Measurements from ENCODE around the gene ELMO1.
A peak's percentile ranks its signal among the peaks of the same experiment; 100 is the strongest.

ELMO1 gene

DNA sequence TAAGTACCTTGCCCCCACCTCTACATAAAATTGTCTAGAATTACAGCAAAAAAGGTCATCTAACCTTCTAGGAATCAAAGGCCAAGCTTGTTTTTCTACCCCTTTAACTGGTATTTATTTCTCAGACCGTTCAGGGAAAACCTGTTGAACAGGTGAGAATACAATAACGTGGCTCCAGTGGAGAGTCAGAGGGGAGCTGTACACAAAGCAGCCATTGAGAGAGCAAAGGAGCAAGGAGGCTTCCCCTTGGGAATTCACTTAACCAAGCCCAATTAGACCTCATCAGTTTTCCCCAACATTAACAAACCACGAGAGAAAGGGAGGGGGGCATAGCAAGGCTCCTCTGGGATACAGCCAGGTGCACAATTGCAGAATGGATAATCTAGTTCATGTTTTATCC is 101.9 kb downstream of the ELMO1 start:
- DNase-seq (ENCODE audit: low read depth in 2 of 2), result no peak

DNA sequence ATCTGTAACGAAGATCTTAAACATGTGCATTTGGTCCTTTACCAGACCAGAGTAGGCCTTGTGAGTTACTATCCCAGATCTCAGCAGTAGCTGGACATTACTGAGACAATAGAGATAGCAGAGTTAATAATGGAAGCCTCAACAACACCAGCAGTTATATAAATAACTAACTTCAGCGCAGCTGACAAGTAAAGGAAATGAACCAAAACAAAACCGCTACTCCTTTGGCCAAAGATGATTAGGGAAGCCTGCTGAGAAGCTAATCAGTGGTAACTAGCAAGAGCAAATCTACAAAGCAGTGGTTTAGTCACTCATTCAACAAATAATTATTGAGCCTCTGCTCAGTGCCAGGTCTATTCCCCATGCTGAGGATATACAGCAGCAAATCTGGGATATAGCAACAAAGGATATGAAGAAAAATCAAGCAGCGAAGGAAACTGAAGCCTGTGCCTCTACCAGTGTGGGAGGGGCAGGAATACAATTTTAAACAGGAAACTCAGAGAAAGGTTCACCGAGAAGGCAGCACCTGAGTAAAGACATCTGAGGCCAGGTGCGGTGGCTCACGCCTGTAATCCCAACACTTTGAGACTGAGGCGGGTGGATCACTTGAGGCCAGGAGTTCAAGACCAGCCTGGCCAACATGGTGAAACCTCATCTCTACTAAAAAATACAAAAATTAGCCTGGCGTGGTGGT is 103.6 kb downstream of the ELMO1 start:
- no peak for DNase-seq (ENCODE audit: low read depth in 2 of 2)

DNA sequence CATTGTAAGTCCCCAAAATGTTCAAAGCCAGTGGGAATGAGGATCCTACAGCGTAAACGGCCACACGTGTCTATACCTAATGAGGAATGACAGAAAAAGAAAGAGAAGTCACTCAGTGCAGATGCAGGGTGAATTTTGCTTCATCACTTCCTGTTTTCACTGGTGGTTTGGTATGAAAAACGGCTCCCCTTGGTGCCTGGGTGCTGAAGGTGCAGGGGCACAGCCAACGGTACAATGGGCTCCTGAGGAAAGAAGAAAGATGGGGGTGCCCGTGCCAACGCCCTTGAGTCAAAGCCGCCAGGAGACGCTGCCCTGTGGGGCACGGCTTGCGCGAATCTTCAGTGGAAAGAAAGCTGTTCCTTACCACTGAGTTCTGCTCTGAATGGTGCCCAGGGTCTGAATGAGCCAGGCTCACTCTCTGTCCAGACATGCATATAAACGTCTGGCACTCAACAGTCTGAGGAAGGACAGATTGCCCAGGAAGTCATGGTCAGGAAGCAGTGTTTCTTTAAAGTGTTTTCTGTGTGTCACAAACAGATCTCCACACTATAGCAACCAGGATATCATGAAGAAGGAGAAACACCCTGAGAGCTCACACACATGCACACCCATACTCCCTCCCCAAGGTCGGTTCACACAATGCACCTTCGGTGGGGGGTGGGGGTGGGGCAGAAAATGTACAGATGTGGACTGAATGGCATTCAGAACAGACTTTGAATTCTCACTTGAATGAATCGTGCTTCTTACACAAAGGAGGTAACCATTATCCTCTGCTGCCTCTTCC is 105.8 kb downstream of the ELMO1 start:
- DNase-seq (ENCODE audit: low read depth in 2 of 2), result peak; percentile 37 to 56

DNA sequence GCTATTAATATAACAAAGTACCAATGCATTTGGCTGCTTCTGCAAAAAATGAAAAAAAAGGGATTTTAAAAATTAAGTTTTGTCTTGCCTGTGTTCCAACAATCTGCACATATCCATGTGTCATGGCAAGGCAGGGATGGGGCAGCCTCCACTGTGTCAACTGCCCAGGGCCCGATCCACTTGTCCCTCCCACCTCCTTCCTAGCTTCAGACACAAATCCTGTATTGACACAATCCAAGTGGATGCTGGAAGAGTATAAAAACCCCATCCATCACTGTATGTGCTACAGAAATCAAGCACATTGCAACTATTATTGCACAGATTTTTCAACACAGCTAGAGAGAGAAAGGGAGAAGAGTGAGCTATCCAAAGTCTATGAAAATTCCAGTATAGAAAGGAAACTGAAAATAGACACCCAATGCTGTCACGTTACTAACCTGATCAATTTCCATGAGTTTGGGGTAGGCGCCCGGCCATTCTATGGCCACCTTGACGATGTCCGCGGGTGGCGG is 106.4 kb downstream of the ELMO1 start:
- DNase-seq (ENCODE audit: low read depth in 2 of 2), result no peak

DNA sequence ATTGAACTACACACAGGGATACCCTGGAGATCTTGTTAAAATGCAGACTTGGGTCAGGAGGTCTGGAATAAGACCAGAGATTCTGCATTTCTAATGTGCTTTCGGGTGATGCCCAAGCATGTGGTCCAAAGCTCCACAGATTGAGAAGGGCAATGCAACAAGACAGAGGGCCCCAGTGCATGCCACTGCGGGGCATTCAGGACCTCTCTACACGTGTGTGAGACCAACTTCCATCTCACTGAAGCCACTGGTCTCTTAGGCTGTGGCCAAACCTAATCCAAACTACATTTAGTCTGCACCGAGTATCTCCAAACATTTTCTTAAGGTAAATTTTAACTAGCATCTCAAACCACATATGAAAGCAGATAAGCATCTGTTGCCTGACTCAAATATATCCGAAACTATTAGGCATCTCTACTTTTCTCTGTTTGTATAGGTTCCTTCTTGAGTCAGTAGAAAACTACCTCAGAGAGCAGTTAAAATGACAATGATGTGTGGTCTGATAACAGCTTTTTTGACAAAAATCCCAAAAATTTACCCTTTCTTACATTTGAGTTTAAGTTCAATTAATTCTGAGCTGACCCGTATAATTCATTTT is 107.5 kb downstream of the ELMO1 start:
- DNase-seq (ENCODE audit: low read depth in 2 of 2), result no peak

DNA sequence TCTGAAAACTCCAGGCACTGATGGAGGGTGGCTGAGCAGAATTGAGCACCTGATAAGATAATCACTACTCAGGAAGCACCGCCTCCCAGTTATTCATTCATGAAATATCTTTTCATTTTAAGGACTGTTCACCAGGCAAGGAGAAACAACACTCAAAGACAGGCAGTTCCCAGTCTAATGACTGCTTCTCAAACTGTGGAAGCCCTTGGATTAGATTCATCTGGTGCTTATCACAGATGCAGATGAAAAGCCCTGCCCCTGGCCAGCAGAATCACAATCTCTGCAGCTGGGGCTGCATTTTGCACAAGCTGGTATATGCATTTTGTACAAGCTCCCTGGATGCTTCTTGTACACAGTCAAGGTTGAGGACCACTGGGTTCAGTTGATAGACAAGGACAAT is 109.7 kb downstream of the ELMO1 start:
- no peak for DNase-seq (ENCODE audit: low read depth in 2 of 2)

DNA sequence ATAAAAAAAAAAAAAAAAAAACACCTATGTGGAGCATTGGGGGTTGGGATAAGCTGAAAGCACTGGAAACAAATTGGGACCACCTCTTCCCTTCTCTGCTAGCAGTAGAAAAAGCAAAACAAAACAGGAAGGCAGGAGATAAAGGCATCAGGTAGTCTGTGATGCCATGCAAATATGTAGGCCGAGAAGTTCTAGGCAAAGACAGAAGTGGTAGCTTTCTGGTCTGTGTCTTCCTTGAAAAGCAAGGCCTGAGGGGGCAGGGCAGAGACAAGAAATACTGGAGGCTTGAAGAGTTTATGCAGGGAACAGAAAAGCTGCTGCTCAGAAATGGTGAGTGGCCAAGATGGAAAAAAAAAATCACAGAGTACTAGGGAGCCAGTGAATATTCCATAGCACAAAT is 111.1 kb downstream of the ELMO1 start:
- DNase-seq (ENCODE audit: low read depth in 2 of 2), result no peak

DNA sequence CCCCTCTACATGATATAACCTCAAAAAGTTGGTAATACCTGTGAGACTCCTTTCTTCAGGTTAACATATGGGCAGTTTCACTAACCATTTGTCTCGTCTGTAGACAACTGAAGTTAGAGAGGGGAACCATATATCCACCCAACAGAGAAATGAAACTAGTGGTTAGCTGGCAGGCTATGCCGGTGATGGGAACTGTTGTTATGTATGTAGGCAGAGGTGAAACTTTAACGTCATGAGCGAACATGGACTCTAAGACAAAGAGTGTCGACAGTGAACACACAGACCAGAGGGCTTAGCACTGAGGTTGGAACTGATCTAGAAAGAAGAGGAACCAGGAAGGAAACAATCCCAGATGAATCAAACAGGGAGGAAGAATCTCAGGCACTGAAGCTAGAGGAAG is 112.4 kb downstream of the ELMO1 start:
- peak in 1 of 2 donors; percentile 29 for DNase-seq (ENCODE audit: low read depth in 2 of 2)

DNA sequence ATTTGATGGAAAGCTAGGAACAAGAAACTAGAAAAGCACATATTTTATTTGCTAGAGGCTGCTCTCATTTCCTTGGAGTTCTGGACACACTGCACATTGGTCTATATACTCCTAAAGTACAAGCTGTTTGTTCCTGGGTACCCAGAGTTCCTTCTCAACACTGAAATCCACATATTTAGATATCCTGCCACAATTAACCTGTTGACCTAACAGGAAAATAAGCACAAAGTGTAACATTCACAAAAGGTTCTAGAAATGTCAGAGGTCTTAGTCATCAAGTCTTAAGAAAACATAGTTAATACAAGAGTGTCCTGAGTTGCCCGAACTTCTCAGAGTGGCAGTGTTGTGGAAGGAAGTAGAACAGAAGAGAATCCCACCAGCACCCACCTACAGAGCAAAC is 115.6 kb downstream of the ELMO1 start:
- DNase-seq (ENCODE audit: low read depth in 2 of 2), result no peak

DNA sequence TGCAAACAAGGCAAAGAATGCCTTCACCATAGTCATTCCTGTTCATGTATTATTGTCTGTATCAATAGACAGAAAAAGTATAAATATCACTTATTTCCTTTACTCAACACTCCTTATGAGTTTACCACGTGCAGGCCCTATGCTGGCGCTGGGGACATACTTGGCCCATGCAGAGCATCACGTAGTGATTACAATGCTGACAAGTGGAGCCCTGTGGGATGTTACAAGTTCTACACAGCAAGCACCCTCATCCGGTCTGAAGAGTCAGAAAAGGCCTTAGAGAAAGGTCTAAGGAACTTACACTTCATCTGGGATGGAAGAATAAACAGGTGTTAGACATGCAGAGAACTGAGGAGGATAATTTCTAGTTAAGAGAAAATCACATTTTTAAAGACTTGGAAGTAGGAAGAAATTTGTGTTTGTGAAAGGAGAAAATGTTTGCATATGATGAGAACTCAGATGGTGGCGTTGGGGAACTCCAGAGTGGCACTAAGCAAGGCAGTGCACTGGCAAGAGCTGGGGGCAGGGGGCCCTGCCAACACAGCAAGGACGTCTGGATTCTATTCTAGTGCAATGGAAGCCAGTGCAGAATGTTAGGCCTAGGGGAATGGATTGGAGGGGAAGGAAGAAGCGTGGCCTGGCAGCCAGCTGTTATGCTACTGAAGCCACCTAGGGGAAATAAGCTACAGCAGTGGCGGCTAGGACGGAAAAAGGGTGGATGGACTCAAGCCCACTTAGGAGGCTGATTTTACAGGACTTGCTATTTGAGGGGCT is 116.2 kb downstream of the ELMO1 start:
- no peak for DNase-seq (ENCODE audit: low read depth in 2 of 2)

DNA sequence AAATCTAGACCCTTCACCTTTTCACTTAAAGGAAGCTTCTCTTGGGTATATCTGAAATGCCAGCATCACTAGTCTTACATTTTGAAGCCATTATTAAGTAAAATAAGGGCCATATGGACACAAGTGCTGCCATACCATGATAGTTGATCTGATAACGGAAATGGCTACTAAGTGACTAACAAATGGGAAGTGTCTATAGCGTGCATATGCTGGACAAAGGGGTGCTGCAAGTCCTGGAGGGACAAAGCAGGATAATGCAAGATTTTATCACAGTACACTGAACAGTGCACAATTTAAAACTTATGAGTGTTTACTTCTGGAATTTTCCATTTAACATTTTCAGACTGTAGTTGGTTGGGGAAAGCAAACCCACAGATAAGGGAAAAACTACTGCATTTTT is 117.9 kb downstream of the ELMO1 start:
- DNase-seq (ENCODE audit: low read depth in 2 of 2), result no peak

DNA sequence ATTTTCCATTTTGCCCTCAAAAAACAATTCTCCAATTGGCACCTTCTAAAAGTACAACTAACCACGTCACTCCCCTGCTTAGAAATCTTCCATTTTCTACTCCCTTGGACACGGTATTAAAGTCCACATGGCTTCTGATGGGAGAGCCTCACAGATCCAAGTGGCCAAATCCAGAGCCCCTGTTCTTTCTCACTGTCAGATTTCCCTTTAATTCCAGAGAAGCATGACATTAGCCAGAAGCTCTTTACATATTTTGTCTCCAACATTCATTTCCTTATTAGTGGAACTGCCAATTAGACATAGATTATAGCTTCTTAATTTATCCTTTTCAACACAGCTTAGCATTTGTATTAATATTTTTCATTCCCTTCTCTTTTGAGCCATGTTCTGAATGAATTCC is 118.7 kb downstream of the ELMO1 start:
- DNase-seq (ENCODE audit: low read depth in 2 of 2), result no peak

DNA sequence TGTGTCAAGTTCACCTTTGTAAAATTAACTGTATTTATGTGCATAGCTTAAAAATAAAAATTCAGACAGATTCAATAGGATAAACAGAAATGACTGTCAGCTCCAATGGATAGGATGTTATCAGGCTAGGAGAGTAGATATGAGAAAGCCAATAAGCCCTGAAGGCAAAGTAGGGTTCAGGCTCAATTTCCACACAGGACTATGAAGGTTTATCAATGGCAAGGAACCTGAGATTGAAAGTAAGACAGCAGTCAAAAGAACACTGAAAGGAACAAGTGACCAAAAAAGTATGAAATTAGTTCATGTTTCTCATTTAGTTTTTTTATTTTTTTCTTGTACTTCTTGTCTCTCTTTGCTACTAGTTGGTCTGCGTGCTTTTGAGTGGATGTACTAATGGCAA is 121.4 kb downstream of the ELMO1 start:
- no peak for DNase-seq (ENCODE audit: low read depth in 2 of 2)

DNA sequence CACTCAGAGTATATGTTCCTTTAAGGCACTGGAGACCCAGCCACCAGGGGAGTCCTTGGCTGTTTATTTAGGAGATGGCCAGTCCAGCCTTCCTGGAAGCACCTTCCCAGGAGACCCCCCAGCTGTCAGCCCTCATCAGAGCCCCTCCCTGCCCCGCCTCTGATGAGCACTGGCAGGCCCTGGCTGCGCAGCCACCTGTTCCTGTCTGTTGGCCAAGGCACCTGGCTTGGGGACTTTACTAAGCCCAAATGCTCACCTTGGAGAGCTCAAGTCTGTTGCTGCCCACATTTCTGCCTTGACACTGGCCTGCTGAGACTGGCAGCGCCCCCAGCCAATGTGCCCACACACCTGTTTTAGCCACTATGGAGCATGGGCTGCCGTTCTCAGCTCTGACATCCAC is 124.7 kb downstream of the ELMO1 start:
- no peak for DNase-seq (ENCODE audit: low read depth in 2 of 2)

DNA sequence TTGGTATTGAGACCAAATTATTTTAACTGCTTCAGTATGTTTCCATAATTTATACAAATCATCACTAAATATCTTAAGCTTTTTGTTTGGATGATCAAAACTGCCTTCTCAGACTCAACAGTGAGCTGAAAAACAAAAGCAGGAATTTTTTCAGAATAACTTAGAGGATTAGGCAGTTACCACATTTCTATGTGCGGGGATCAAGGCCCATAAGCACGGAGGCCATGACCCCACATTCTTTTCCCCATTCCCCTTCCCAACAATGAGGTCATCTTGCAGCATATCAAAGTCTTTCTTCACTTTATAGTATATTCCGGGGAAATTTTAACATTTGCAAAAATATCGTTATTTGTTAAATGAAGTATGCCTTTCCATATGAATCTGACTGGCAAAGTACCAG is 125.8 kb downstream of the ELMO1 start:
- DNase-seq (ENCODE audit: low read depth in 2 of 2), result no peak

DNA sequence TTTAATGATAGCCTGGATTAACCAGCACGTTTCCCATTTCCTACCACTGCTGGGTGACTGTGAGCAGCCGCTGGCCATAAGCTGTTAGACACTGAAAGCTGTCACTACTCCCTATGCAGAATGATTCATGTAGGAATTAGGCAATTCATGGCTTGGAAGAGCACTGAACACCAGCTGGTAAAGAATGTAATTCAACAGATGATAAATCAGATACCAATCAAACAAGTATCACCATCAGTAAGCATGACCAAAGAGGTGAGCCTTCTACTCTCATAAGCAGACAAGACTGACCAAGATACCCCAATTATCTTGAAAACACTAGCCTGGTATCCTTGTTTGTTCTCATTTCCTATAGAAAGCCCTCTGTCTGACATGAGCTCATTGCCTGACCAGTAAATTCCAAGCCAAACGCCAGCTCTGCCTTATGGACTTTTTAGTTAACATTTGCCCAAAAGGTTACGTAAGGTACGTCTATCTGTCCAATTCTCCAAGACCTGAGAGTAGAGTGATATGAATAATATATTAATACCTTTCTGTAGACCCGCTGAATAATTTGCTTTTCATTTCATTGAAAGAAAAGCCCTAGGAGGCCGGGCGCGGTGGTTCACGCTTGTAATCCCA is 127.7 kb downstream of the ELMO1 start:
- DNase-seq (ENCODE audit: low read depth in 2 of 2), result no peak

DNA sequence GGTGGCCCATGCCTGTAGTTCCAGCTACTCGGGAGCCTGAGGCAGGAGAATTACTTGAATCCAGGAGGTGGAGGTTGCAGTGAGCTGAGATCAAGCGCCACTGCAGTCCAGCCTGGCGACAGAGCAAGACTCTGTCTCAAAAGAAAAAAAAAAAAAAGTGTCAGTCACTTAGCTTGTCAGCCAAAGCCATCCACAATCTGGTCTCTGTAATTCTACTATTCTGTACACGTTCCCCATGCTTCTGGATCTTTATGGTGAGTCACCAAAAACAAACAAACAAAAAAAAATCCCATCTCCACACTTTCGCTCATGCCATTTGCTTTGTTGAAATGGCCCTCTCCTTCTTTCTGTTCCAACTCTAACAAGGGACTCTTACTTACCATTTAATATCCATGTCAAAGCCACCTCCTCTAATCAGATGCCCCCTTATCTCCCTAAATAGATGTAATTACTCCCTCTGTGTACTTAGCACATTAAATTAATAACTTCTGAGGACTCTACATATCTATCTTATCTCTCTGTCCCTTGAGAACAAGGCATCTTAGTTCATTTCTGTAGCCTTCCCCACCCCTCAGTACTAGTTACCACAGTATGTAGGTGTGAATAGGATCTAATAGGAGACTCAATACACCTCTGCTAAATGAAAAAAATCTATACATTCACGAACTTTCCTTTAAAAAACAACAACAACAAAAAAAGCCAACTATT is 128.4 kb downstream of the ELMO1 start:
- no peak for DNase-seq (ENCODE audit: low read depth in 2 of 2)

DNA sequence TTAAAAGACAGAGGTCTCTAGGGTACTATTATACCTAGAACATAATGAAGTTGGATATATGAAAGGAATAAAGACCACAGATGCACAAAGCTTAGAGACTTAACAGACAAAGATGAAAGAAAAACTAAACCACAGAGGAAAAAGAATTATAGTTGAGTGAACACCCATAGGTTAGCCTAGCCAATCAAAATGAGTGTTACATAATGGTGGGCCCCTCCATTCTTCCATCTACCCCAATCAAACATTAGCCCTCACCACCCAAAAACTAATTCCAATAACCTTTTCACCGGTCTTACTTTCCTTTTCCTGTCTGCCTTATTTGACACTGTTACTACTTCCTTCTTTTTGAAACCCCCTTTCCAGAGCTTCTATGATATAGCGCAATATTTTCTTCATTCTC is 130.1 kb downstream of the ELMO1 start:
- no peak for DNase-seq (ENCODE audit: low read depth in 2 of 2)

DNA sequence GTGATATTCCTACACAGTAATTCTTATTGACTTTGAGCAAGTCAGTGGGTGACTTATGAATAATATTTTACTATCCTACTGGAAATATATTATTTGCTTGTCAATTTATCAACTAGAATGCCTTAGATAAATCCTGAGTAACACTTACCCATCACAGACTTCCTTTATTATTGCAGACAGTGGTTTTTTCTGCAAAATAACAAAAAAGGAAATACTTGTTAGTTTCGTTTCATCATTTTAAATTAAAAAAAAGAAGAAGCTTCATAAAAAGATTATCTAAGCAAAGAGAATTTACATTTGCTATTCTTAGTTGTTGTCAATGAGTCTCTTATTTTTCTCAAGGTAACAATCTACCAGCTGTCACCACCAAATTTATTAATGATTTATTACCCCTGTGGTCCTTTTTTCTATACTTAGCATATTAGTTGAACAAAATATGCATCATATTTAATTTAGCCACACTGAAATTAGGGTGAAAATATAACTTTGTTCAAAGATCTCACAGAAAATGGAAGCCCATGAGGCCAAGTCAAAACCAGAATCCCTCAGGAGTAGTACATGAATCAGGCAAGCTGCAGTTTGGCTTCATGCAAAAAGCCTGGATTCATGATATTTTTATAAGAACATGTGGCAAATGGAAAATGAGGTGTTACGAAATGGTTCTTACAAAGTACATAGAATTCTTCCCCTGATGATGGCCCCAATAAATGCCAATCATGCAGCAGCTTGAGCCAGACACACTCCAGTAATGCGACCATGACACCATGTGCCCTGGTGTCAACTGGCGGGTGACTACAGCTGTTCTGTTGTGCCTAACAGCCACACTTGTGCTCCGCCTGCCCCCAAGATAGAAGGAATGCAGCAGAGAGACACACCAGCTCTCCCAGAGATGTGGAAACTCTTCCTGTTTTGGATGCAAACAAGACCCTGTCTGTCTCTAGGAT is 132.6 kb downstream of the ELMO1 start:
- no peak for DNase-seq (ENCODE audit: low read depth in 2 of 2)

DNA sequence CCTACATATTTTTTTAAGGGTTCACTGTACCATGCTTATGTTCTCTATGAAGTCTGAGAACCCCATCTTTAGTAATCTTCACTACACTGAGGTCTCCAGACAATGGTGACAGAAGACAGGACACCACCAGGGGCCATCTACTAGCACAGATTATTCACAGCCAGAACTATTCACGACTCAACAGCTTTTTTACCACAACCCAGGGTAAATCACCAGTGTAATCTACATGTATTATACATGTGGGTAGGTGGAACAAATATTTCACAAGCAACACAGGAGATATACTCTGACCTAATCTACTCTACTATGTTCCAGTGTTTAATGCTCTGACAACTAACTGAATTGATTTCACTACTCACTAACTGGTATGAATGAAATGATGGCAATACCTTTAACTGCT is 136.1 kb downstream of the ELMO1 start:
- DNase-seq (ENCODE audit: low read depth in 2 of 2), result no peak
